IPS-18c (cell line): ENCODE measurements around the gene MAU2.
"Not testable (repeated sequence)": the region's sequence is repeated elsewhere in the genome, so short reads cannot be mapped to it uniquely, and the experiment has no call there.

ENCODE experiments used
- H3K4me3 ChIP-seq: 2 replicates; pipeline ENCODE4 v1.7.0; 2013; ENCODE audit warnings: low read depth, mild to moderate bottlenecking, low read length, moderate library complexity; ENCODE audit not compliant: insufficient read depth
- H3K9me3 ChIP-seq: one replicate; pipeline ENCODE4 v1.6.1; 2013; ENCODE audit warnings: mild to moderate bottlenecking, low read length, moderate library complexity; ENCODE audit not compliant: control insufficient read depth, insufficient read depth

MAU2 gene

GRCh38 chr19:19336597-19336996, 16.0 kb downstream of the MAU2 start:
- Histone ChIP-seq H3K4me3 (no peak overlapping the region), H3K9me3 (no peaks in the 10 kb centered on the region)

- Histone ChIP-seq H3K4me3 (no peak overlapping the region), H3K9me3 (no peaks in the 10 kb centered on the region)
Observed at GRCh38 chr19:19337120-19337519, 16.5 kb downstream of the MAU2 start.

- H3K4me3 ChIP-seq = no peak overlapping the region
- H3K9me3 ChIP-seq = no peaks in the 10 kb centered on the region
Observed at GRCh38 chr19:19338082-19338481, 17.5 kb downstream of the MAU2 start.

- Histone ChIP-seq H3K9me3 (no peaks in the 10 kb centered on the region), H3K4me3 (no peak overlapping the region)
Observed at GRCh38 chr19:19341026-19341425, 20.4 kb downstream of the MAU2 start.

GRCh38 chr19:19342086-19343015, 21.7 kb downstream of the MAU2 start:
- Histone ChIP-seq H3K4me3 (no peak overlapping the region; the same call in 1 of the 2 replicates), H3K9me3 (no peaks in the 10 kb centered on the region)

- H3K9me3 ChIP-seq = no peaks in the 10 kb centered on the region
- H3K4me3 ChIP-seq = no peak overlapping the region
Observed at GRCh38 chr19:19343016-19343362, 22.4 kb downstream of the MAU2 start.

- H3K4me3 ChIP-seq = no peak overlapping the region
- H3K9me3 ChIP-seq = no peaks in the 10 kb centered on the region
Observed at GRCh38 chr19:19343762-19344161, 23.1 kb downstream of the MAU2 start.

GRCh38 chr19:19345232-19345631, 24.6 kb downstream of the MAU2 start:
- no peaks in the 10 kb centered on the region for H3K9me3 ChIP-seq
- H3K4me3 ChIP-seq = no peak overlapping the region

- H3K9me3 ChIP-seq = no peaks in the 10 kb centered on the region
- no peak overlapping the region for H3K4me3 ChIP-seq
Observed at GRCh38 chr19:19345970-19346369, 25.3 kb downstream of the MAU2 start.

- no peaks in the 10 kb centered on the region for H3K9me3 ChIP-seq
- H3K4me3 ChIP-seq = no peak overlapping the region
Observed at GRCh38 chr19:19347401-19348110, 26.9 kb downstream of the MAU2 start.

- Histone ChIP-seq H3K9me3 (no peaks in the 10 kb centered on the region), H3K4me3 (no peak overlapping the region)
Observed at GRCh38 chr19:19348266-19348665, 27.6 kb downstream of the MAU2 start.

- H3K4me3 ChIP-seq = no peak overlapping the region
- no peaks in the 10 kb centered on the region for H3K9me3 ChIP-seq
Observed at GRCh38 chr19:19349365-19349764, 28.7 kb downstream of the MAU2 start.

GRCh38 chr19:19350756-19351155, 30.1 kb downstream of the MAU2 start:
- not testable (repeated sequence) for H3K9me3 ChIP-seq, H3K4me3 ChIP-seq

GRCh38 chr19:19352823-19353222, 32.2 kb downstream of the MAU2 start:
- no peaks in the 10 kb centered on the region for H3K9me3 ChIP-seq
- H3K4me3 ChIP-seq = no peak overlapping the region

- H3K9me3 ChIP-seq = no peaks in the 10 kb centered on the region
- no peak overlapping the region for H3K4me3 ChIP-seq
Observed at GRCh38 chr19:19354007-19354406, 33.4 kb downstream of the MAU2 start.

GRCh38 chr19:19354932-19355331, 34.3 kb downstream of the MAU2 start:
- Histone ChIP-seq H3K4me3 (no peak overlapping the region), H3K9me3 (no peaks in the 10 kb centered on the region)

- Histone ChIP-seq H3K4me3 (no peak overlapping the region), H3K9me3 (no peaks in the 10 kb centered on the region)
Observed at GRCh38 chr19:19355606-19356139, 35.0 kb downstream of the MAU2 start.

- no peaks in the 10 kb centered on the region for H3K9me3 ChIP-seq
- H3K4me3 ChIP-seq = no peak overlapping the region
Observed at GRCh38 chr19:19356500-19356899, 35.9 kb downstream of the MAU2 start.
